ENCODE results near the gene NFIX.

The NFIX gene

GRCh38 chr19:13060233-13060963 lies 65.1 kb downstream of the NFIX start:
- no peak for DNase-seq

GRCh38 chr19:13060964-13061927 lies 66.0 kb downstream of the NFIX start:
- peak; percentile 87 for DNase-seq

GRCh38 chr19:13062317-13062716 lies 67.0 kb downstream of the NFIX start:
- no peak for DNase-seq

GRCh38 chr19:13063461-13064091 lies 68.3 kb downstream of the NFIX start:
- DNase-seq, result no peak

GRCh38 chr19:13064092-13064489 lies 68.8 kb downstream of the NFIX start:
- DNase-seq, result no peak

- DNase-seq, result peak; percentile 10
These were observed 71.0 kb downstream of the NFIX start for GRCh38 chr19:13066226-13066625.

- DNase-seq, result no peak
These were observed 71.9 kb downstream of the NFIX start for GRCh38 chr19:13066933-13067807.

GRCh38 chr19:13068085-13068846 lies 73.0 kb downstream of the NFIX start:
- DNase-seq, result no peak

- DNase-seq, result no peak
These were observed 74.4 kb downstream of the NFIX start for GRCh38 chr19:13069415-13070359.

- no peak for DNase-seq
These were observed 75.3 kb downstream of the NFIX start for GRCh38 chr19:13070425-13071140.

- no peak for DNase-seq
These were observed 76.3 kb downstream of the NFIX start for GRCh38 chr19:13071444-13072187.

- no peak for DNase-seq
These were observed 77.1 kb downstream of the NFIX start for GRCh38 chr19:13072188-13072908.

GRCh38 chr19:13073263-13073662 lies 78.0 kb downstream of the NFIX start:
- DNase-seq, result no peak

GRCh38 chr19:13074378-13074777 lies 79.1 kb downstream of the NFIX start:
- no peak for DNase-seq

GRCh38 chr19:13076320-13076719 lies 81.0 kb downstream of the NFIX start:
- DNase-seq, result no peak

GRCh38 chr19:13076787-13077186 lies 81.5 kb downstream of the NFIX start:
- DNase-seq, result no peak

- DNase-seq, result no peak
These were observed 82.0 kb downstream of the NFIX start for GRCh38 chr19:13077240-13077639.

GRCh38 chr19:13078381-13078780 lies 83.1 kb downstream of the NFIX start:
- no peak for DNase-seq
